Endothelial cell of umbilical vein (primary cell): ENCODE results near the gene RASL12.

Experiments
- EZH2 ChIP-seq: IDR thresholded peaks from 2 replicates; pipeline ENCODE4 v1.6.1; 2012; ENCODE audit warnings: borderline replicate concordance, low read depth, mild to moderate bottlenecking, moderate library complexity, low read length, inconsistent platforms; ENCODE audit not compliant: severe bottlenecking
- FOS ChIP-seq: IDR thresholded peaks from 2 replicates; pipeline ENCODE4 v1.6.1; 2011; ENCODE audit warnings: mild to moderate bottlenecking, low read length, moderate library complexity, borderline replicate concordance; ENCODE audit not compliant: insufficient read depth
- GATA2 ChIP-seq: IDR thresholded peaks from 2 replicates; pipeline ENCODE4 v1.7.0; 2011; ENCODE audit warnings: low read depth, mild to moderate bottlenecking, moderate library complexity, mixed read lengths, low read length; ENCODE audit not compliant: insufficient read length, insufficient read depth
- JUN ChIP-seq: IDR thresholded peaks from 2 replicates; pipeline ENCODE4 v1.6.1; 2011; ENCODE audit warnings: borderline replicate concordance, low read depth; ENCODE audit not compliant: insufficient read length, insufficient read depth
- MYC ChIP-seq: IDR thresholded peaks from one replicate; pipeline ENCODE4 v1.6.1; 2011; ENCODE audit warnings: mild to moderate bottlenecking, low read depth, low read length
- POLR2A ChIP-seq: IDR thresholded peaks from 2 replicates; pipeline ENCODE4 v1.6.1; 2012; ENCODE audit warnings: low read depth, mild to moderate bottlenecking, control low read depth, low read length
- POLR2AphosphoS5 ChIP-seq: IDR thresholded peaks from 2 replicates; pipeline ENCODE4 v1.6.1; 2012; ENCODE audit warnings: low read depth, mild to moderate bottlenecking, control low read depth, low read length, moderate library complexity; ENCODE audit not compliant: insufficient read depth
- TF ChIP-seq, protein P1 (sequence below), 2 donors: IDR thresholded peaks; 1 replicate in 1 of 2; 2 replicates in 1 of 2; pipeline ENCODE4 v1.5.1; 2011; ENCODE audit warnings: low read length in 2 of 2, mild to moderate bottlenecking in 2 of 2, moderate library complexity in 2 of 2, control low read depth in 1 of 2, inconsistent platforms in 1 of 2, low read depth in 1 of 2; ENCODE audit not compliant: insufficient read depth in 1 of 2; ENCODE audit errors: extremely low read depth in 1 of 2
- TF ChIP-seq, protein P2 (sequence below): IDR thresholded peaks from 2 replicates; pipeline ENCODE4 v1.6.1; 2011; ENCODE audit not compliant: insufficient read depth, insufficient read length

DNA sequence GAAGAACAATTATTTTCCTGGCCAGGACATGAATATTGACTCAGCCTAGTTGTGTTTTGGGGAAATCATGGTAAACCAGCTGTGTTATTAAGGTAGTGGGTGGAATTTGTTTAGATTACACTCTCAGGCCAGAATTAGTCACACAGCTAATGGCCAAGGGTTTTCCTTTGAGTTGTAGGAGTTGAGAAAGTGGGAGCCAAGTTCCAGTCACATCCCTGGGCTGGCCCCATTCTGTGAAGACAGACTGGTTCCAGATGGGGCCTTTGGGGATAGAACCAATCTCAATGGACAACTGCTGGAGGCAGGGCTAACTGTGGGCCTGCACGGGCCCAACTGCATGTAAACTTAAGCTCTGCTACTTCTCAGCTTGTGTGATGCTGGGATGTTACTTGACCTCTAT is 1.4 kb upstream of the RASL12 start:
- TF ChIP-seq, protein P1, sequence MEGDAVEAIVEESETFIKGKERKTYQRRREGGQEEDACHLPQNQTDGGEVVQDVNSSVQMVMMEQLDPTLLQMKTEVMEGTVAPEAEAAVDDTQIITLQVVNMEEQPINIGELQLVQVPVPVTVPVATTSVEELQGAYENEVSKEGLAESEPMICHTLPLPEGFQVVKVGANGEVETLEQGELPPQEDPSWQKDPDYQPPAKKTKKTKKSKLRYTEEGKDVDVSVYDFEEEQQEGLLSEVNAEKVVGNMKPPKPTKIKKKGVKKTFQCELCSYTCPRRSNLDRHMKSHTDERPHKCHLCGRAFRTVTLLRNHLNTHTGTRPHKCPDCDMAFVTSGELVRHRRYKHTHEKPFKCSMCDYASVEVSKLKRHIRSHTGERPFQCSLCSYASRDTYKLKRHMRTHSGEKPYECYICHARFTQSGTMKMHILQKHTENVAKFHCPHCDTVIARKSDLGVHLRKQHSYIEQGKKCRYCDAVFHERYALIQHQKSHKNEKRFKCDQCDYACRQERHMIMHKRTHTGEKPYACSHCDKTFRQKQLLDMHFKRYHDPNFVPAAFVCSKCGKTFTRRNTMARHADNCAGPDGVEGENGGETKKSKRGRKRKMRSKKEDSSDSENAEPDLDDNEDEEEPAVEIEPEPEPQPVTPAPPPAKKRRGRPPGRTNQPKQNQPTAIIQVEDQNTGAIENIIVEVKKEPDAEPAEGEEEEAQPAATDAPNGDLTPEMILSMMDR (IDR thresholded peaks at IDR 0.05; ENCODE audit: extremely low read depth in 1 of 2, insufficient read depth in 1 of 2, low read depth in 1 of 2, low read length in 2 of 2): no peak
- TF ChIP-seq JUN: no peak
- TF ChIP-seq POLR2A: no peak
- TF ChIP-seq MYC: no peak
- no peak for TF ChIP-seq EZH2
- TF ChIP-seq FOS: no peak
- TF ChIP-seq POLR2AphosphoS5: no peak
- TF ChIP-seq, protein P2, sequence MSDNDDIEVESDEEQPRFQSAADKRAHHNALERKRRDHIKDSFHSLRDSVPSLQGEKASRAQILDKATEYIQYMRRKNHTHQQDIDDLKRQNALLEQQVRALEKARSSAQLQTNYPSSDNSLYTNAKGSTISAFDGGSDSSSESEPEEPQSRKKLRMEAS: no peak
- no peak for TF ChIP-seq GATA2
